Neural progenitor cell (in vitro differentiated cells): ENCODE measurements around the gene ARIH1.

Experiments
- CTCF ChIP-seq: fragments of 200-600 bp; sonication (generic); IDR thresholded peaks from 2 replicates; pipeline ENCODE4 v1.5.1; 2017; ENCODE audit warnings: antibody characterized with exemption, mild to moderate bottlenecking
- EZH2phosphoT487 ChIP-seq: fragments of 200-600 bp; sonication (generic); IDR thresholded peaks from 2 replicates; pipeline ENCODE4 v1.6.1; 2017; ENCODE audit warnings: antibody characterized with exemption

GRCh38 chr15:72464251-72464650 lies 9.9 kb upstream of the ARIH1 start:
- TF ChIP-seq CTCF (no peak), EZH2phosphoT487 (no peak)
